GM21528 (cell line): ENCODE data around the gene SIMC1.
A peak's percentile ranks its signal among the peaks of the same experiment; 100 is the strongest.
"Not testable (repeated sequence)": the region's sequence is repeated elsewhere in the genome, so short reads cannot be mapped to it uniquely, and the experiment has no call there.

Source experiments
- ATAC-seq: cut with Tn5 transposase; IDR thresholded peaks from one replicate; pipeline ENCODE4 v1.9.1; 2021; ENCODE audit warnings: mild to moderate bottlenecking, moderate library complexity; ENCODE audit not compliant: unreplicated experiment, low FRiP score

Gene SIMC1

GRCh38 chr5:176237971-176238644, at the start of gene SIMC1:
Gene SIMC1 (plus strand): TSS chr5:176238424. CDS start chr5:176238509, 85 bp downstream.
- ATAC-seq: peak; percentile 77

GRCh38 chr5:176188506-176189193, 49.6 kb upstream of the SIMC1 start:
- ATAC-seq: no peak

GRCh38 chr5:176189857-176190256, 48.4 kb upstream of the SIMC1 start:
- ATAC-seq: no peak

GRCh38 chr5:176190886-176191755, 47.1 kb upstream of the SIMC1 start:
- no peak for ATAC-seq

- ATAC-seq: no peak
Measured at GRCh38 chr5:176192094-176192721, 46.0 kb upstream of the SIMC1 start.

- ATAC-seq: not testable (repeated sequence)
Measured at GRCh38 chr5:176192722-176193117, 45.5 kb upstream of the SIMC1 start.

GRCh38 chr5:176193636-176194035, 44.6 kb upstream of the SIMC1 start:
- not testable (repeated sequence) for ATAC-seq

- ATAC-seq: not testable (repeated sequence)
Measured at GRCh38 chr5:176194238-176195083, 43.8 kb upstream of the SIMC1 start.

GRCh38 chr5:176195084-176195413, 43.2 kb upstream of the SIMC1 start:
- ATAC-seq: not testable (repeated sequence)

- not testable (repeated sequence) for ATAC-seq
Measured at GRCh38 chr5:176195487-176196207, 42.6 kb upstream of the SIMC1 start.

GRCh38 chr5:176196781-176197180, 41.4 kb upstream of the SIMC1 start:
- ATAC-seq: not testable (repeated sequence)

GRCh38 chr5:176197234-176197858, 40.9 kb upstream of the SIMC1 start:
- not testable (repeated sequence) for ATAC-seq

- ATAC-seq: not testable (repeated sequence)
Measured at GRCh38 chr5:176198299-176198698, 39.9 kb upstream of the SIMC1 start.

GRCh38 chr5:176198991-176199733, 39.1 kb upstream of the SIMC1 start:
- ATAC-seq: not testable (repeated sequence)

- ATAC-seq: not testable (repeated sequence)
Measured at GRCh38 chr5:176199803-176200399, 38.3 kb upstream of the SIMC1 start.

- no peak for ATAC-seq
Measured at GRCh38 chr5:176201811-176202210, 36.4 kb upstream of the SIMC1 start.

GRCh38 chr5:176203086-176203485, 35.1 kb upstream of the SIMC1 start:
- ATAC-seq: no peak

GRCh38 chr5:176203535-176203934, 34.7 kb upstream of the SIMC1 start:
- not testable (repeated sequence) for ATAC-seq
